ENCODE results near the gene POU6F2.

The POU6F2 gene

GRCh38 chr7:38977685-38978084, at the start of gene POU6F2:
Gene POU6F2 (plus strand): TSS chr7:38977909. CDS start chr7:38977954, 45 bp downstream.
- H3K4me3 ChIP-seq (ENCODE audit: low read depth in 1 of 2, low read length in 2 of 2): no peak within 1 kb of the TSS
- no peak within 1 kb of the TSS for H3K27ac ChIP-seq (ENCODE audit: low read length)

GRCh38 chr7:38928506-38928905, 49.2 kb upstream of the POU6F2 start:
- Histone ChIP-seq H3K9me3 (ENCODE audit: control insufficient read depth in 1 of 2, low read length in 2 of 2) (no peaks in the 10 kb centered on the region), H3K27ac (ENCODE audit: low read length) (no peak overlapping the region), H3K4me3 (ENCODE audit: low read depth in 1 of 2, low read length in 2 of 2) (no peak overlapping the region), H3K36me3 (ENCODE audit: control insufficient read depth in 1 of 2, insufficient read depth in 2 of 2, low read length in 2 of 2) (no peaks in the 10 kb centered on the region), H3K4me1 (ENCODE audit: control insufficient read depth in 1 of 2, insufficient read depth in 2 of 2, low read length in 2 of 2) (no peaks in the 10 kb centered on the region), H3K27me3 (ENCODE audit: low read depth, low read length) (no peaks in the 10 kb centered on the region)

More at GRCh38 chr7:38977685-38978084, at the start of gene POU6F2:
- Histone ChIP-seq H3K4me1 (ENCODE audit: control insufficient read depth in 1 of 2, insufficient read depth in 2 of 2, low read length in 2 of 2) (peaks cover 0 to 8% of the 10 kb centered on the region in 2 donors), H3K36me3 (ENCODE audit: control insufficient read depth in 1 of 2, insufficient read depth in 2 of 2, low read length in 2 of 2) (no peaks in the 10 kb centered on the region), H3K27me3 (ENCODE audit: low read depth, low read length) (peaks cover 10% of the 10 kb centered on the region), H3K9me3 (ENCODE audit: control insufficient read depth in 1 of 2, low read length in 2 of 2) (no peaks in the 10 kb centered on the region)

- Histone ChIP-seq H3K4me1 (ENCODE audit: control insufficient read depth in 1 of 2, insufficient read depth in 2 of 2, low read length in 2 of 2) (no peaks in the 10 kb centered on the region), H3K4me3 (ENCODE audit: low read depth in 1 of 2, low read length in 2 of 2) (no peak overlapping the region), H3K27ac (ENCODE audit: low read length) (no peak overlapping the region), H3K9me3 (ENCODE audit: control insufficient read depth in 1 of 2, low read length in 2 of 2) (no peaks in the 10 kb centered on the region), H3K27me3 (ENCODE audit: low read depth, low read length) (no peaks in the 10 kb centered on the region), H3K36me3 (ENCODE audit: control insufficient read depth in 1 of 2, insufficient read depth in 2 of 2, low read length in 2 of 2) (no peaks in the 10 kb centered on the region)
Observed at GRCh38 chr7:38929460-38930171, 48.1 kb upstream of the POU6F2 start.

GRCh38 chr7:38932509-38933168, 45.1 kb upstream of the POU6F2 start:
- Histone ChIP-seq H3K9me3 (ENCODE audit: control insufficient read depth in 1 of 2, low read length in 2 of 2) (no peaks in the 10 kb centered on the region), H3K27ac (ENCODE audit: low read length) (no peak overlapping the region), H3K27me3 (ENCODE audit: low read depth, low read length) (no peaks in the 10 kb centered on the region), H3K4me1 (ENCODE audit: control insufficient read depth in 1 of 2, insufficient read depth in 2 of 2, low read length in 2 of 2) (no peaks in the 10 kb centered on the region), H3K4me3 (ENCODE audit: low read depth in 1 of 2, low read length in 2 of 2) (no peak overlapping the region), H3K36me3 (ENCODE audit: control insufficient read depth in 1 of 2, insufficient read depth in 2 of 2, low read length in 2 of 2) (no peaks in the 10 kb centered on the region)

- Histone ChIP-seq H3K9me3 (ENCODE audit: control insufficient read depth in 1 of 2, low read length in 2 of 2) (no peaks in the 10 kb centered on the region), H3K4me3 (ENCODE audit: low read depth in 1 of 2, low read length in 2 of 2) (no peak overlapping the region), H3K27me3 (ENCODE audit: low read depth, low read length) (no peaks in the 10 kb centered on the region), H3K4me1 (ENCODE audit: control insufficient read depth in 1 of 2, insufficient read depth in 2 of 2, low read length in 2 of 2) (no peaks in the 10 kb centered on the region), H3K27ac (ENCODE audit: low read length) (no peak overlapping the region), H3K36me3 (ENCODE audit: control insufficient read depth in 1 of 2, insufficient read depth in 2 of 2, low read length in 2 of 2) (no peaks in the 10 kb centered on the region)
Observed at GRCh38 chr7:38934051-38934450, 43.7 kb upstream of the POU6F2 start.

- Histone ChIP-seq H3K4me1 (ENCODE audit: control insufficient read depth in 1 of 2, insufficient read depth in 2 of 2, low read length in 2 of 2) (no peaks in the 10 kb centered on the region), H3K4me3 (ENCODE audit: low read depth in 1 of 2, low read length in 2 of 2) (no peak overlapping the region), H3K36me3 (ENCODE audit: control insufficient read depth in 1 of 2, insufficient read depth in 2 of 2, low read length in 2 of 2) (no peaks in the 10 kb centered on the region), H3K27me3 (ENCODE audit: low read depth, low read length) (no peaks in the 10 kb centered on the region), H3K27ac (ENCODE audit: low read length) (no peak overlapping the region), H3K9me3 (ENCODE audit: control insufficient read depth in 1 of 2, low read length in 2 of 2) (no peaks in the 10 kb centered on the region)
Observed at GRCh38 chr7:38934536-38934935, 43.2 kb upstream of the POU6F2 start.

- H3K4me1 ChIP-seq (ENCODE audit: control insufficient read depth in 1 of 2, insufficient read depth in 2 of 2, low read length in 2 of 2): no peaks in the 10 kb centered on the region
- H3K4me3 ChIP-seq (ENCODE audit: low read depth in 1 of 2, low read length in 2 of 2): no peak overlapping the region
- no peak overlapping the region for H3K27ac ChIP-seq (ENCODE audit: low read length)
- no peaks in the 10 kb centered on the region for H3K36me3 ChIP-seq (ENCODE audit: control insufficient read depth in 1 of 2, insufficient read depth in 2 of 2, low read length in 2 of 2)
- no peaks in the 10 kb centered on the region for H3K9me3 ChIP-seq (ENCODE audit: control insufficient read depth in 1 of 2, low read length in 2 of 2)
- no peaks in the 10 kb centered on the region for H3K27me3 ChIP-seq (ENCODE audit: low read depth, low read length)
Observed at GRCh38 chr7:38936641-38937040, 41.1 kb upstream of the POU6F2 start.

- no peak overlapping the region for H3K4me3 ChIP-seq (ENCODE audit: low read depth in 1 of 2, low read length in 2 of 2)
- no peaks in the 10 kb centered on the region for H3K9me3 ChIP-seq (ENCODE audit: control insufficient read depth in 1 of 2, low read length in 2 of 2)
- no peaks in the 10 kb centered on the region for H3K4me1 ChIP-seq (ENCODE audit: control insufficient read depth in 1 of 2, insufficient read depth in 2 of 2, low read length in 2 of 2)
- no peaks in the 10 kb centered on the region for H3K27me3 ChIP-seq (ENCODE audit: low read depth, low read length)
- H3K36me3 ChIP-seq (ENCODE audit: control insufficient read depth in 1 of 2, insufficient read depth in 2 of 2, low read length in 2 of 2): no peaks in the 10 kb centered on the region
- H3K27ac ChIP-seq (ENCODE audit: low read length): no peak overlapping the region
Observed at GRCh38 chr7:38938001-38938485, 39.7 kb upstream of the POU6F2 start.

GRCh38 chr7:38938589-38938988, 39.1 kb upstream of the POU6F2 start:
- H3K4me1 ChIP-seq (ENCODE audit: control insufficient read depth in 1 of 2, insufficient read depth in 2 of 2, low read length in 2 of 2): no peaks in the 10 kb centered on the region

GRCh38 chr7:38940774-38941173, 36.9 kb upstream of the POU6F2 start:
- Histone ChIP-seq H3K4me1 (ENCODE audit: control insufficient read depth in 1 of 2, insufficient read depth in 2 of 2, low read length in 2 of 2) (no peaks in the 10 kb centered on the region), H3K9me3 (ENCODE audit: control insufficient read depth in 1 of 2, low read length in 2 of 2) (no peaks in the 10 kb centered on the region), H3K36me3 (ENCODE audit: control insufficient read depth in 1 of 2, insufficient read depth in 2 of 2, low read length in 2 of 2) (no peaks in the 10 kb centered on the region), H3K27me3 (ENCODE audit: low read depth, low read length) (no peaks in the 10 kb centered on the region), H3K4me3 (ENCODE audit: low read depth in 1 of 2, low read length in 2 of 2) (no peak overlapping the region), H3K27ac (ENCODE audit: low read length) (no peak overlapping the region)

More at GRCh38 chr7:38938589-38938988, 39.1 kb upstream of the POU6F2 start:
- no peak overlapping the region for H3K27ac ChIP-seq (ENCODE audit: low read length)
- H3K27me3 ChIP-seq (ENCODE audit: low read depth, low read length): no peaks in the 10 kb centered on the region
- H3K4me3 ChIP-seq (ENCODE audit: low read depth in 1 of 2, low read length in 2 of 2): no peak overlapping the region
- H3K9me3 ChIP-seq (ENCODE audit: control insufficient read depth in 1 of 2, low read length in 2 of 2): no peaks in the 10 kb centered on the region
- H3K36me3 ChIP-seq (ENCODE audit: control insufficient read depth in 1 of 2, insufficient read depth in 2 of 2, low read length in 2 of 2): no peaks in the 10 kb centered on the region

GRCh38 chr7:38942431-38943051, 35.2 kb upstream of the POU6F2 start:
- Histone ChIP-seq H3K27ac (ENCODE audit: low read length) (no peak overlapping the region), H3K27me3 (ENCODE audit: low read depth, low read length) (no peaks in the 10 kb centered on the region), H3K4me1 (ENCODE audit: control insufficient read depth in 1 of 2, insufficient read depth in 2 of 2, low read length in 2 of 2) (no peaks in the 10 kb centered on the region)

More at GRCh38 chr7:38942431-38943051, 35.2 kb upstream of the POU6F2 start:
- Histone ChIP-seq H3K4me3 (ENCODE audit: low read depth in 1 of 2, low read length in 2 of 2) (no peak overlapping the region), H3K36me3 (ENCODE audit: control insufficient read depth in 1 of 2, insufficient read depth in 2 of 2, low read length in 2 of 2) (no peaks in the 10 kb centered on the region), H3K9me3 (ENCODE audit: control insufficient read depth in 1 of 2, low read length in 2 of 2) (no peaks in the 10 kb centered on the region)

Measured in muscle layer of duodenum (tissue), 2 donors.